Renal cortical epithelial cell (primary cell): ENCODE results near the gene MAX. TPM values are rescaled to one million over a fixed set of nuclear protein-coding genes. Genes with fewer than 3 reads are reported as not detected.
"Not testable (repeated sequence)": the region's sequence is repeated elsewhere in the genome, so short reads cannot be mapped to it uniquely, and the experiment has no call there.

ENCODE experiments used
- DNase-seq: peaks from one replicate; pipeline ENCODE4 v3.0.0-alpha.2; 2011; ENCODE audit warnings: low read depth
- total RNA-seq: library from RNA; depleted of rRNA; stranded (reverse); fragments of >200 nt; gene quantifications from 2 replicates; pipeline ENCODE4 v1.2.3, GENCODE V29; 2014

MAX gene
- total RNA-seq, 1 donor from 2014 or later, result 32.0 TPM

DNA sequence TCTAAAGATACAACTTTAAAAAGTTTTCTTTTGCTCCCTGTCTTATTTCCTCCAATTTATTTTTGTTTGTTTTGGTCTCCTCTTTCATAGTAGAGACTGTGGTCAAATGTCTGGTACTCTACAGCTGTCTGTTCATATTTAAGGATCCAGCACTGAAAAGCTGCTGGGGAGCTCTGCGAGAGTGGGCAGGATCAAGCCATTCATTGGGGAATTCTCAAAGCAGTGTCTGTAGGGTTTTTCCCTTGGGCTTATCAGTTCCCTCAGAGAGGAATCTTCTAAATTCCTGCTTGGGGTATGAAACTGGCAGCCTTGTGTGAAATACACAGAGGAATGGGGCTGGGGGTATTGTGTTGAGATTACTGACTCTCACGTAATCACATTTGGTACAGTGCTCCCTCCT, 63.4 kb downstream of the MAX start:
- DNase-seq, result no peak

DNA sequence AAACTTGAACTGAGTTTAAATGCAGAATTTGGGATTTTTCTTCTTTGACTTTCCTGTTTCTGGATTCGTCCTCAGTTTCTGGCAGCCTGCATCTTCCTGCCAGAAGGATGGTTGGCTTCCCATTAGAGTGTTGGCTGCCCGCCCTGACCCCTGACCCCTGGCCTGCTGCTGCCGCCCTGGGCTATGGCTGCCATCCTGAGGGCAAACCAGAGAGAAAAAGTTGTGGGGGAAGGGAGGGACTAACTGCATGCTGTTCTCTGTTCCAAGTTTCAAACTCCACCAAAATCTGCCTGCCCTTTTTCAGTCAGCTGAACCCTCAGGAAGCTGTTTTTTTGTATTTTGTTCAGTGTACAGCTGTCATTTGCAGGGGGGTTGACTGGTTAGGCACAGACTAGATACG, 67.3 kb downstream of the MAX start:
- no peak for DNase-seq

DNA sequence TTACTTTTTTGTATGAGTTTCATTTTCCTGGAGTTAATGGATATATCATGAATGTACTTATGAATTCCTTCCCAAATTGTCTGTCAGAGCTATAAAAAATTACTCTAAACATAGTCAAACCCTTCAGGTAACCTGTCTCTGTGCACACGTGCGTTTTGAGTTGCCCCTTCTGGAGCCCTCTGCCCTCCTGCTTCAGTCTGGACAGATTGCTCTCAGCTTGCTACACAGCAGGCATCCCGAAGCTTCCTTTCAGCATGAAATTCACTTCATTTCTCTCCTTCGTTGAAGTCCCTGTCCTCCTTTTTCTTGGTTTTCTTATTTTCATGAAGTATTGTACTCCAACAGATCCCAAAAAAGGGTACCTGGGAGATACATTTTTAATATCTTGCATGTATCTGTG, 68.3 kb downstream of the MAX start:
- no peak for DNase-seq

DNA sequence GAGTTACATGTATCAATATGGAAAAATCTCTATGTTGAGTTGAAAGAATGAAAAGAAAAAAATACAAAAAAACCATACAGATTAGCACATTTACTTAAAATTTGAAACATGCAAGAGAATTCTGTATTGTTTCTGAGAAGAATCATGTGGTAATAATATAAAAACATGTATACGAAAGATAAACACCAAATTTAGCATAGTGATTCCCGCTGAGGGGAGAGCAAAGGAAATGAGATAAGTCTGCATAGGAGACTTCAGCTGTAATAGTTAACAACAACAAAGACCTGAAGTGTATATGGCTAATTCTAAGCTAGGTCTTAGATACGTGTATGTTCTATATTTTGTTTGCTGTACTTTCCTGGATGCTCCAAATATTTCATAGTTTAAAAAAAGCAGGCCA, 69.1 kb downstream of the MAX start:
- no peak for DNase-seq

DNA sequence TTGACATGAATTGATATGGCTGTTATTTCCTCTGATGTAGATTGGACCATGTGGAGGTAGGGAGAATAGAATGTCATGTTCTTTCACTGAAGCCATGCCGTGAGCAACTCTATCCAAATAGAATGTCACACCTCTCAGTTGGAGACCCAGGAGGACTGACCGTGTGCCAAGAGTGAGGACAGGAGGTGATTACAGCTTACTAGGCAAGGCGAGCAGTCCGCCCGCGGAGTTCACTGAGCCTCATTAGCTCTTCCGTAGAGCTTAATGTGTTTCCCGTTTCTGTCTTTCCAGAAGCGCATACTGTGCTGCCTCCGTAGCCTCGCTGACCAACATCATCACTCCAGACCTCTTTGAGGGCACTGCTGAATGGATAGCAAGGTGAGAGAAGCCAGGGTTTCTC, 70.0 kb downstream of the MAX start:
- DNase-seq, result no peak

DNA sequence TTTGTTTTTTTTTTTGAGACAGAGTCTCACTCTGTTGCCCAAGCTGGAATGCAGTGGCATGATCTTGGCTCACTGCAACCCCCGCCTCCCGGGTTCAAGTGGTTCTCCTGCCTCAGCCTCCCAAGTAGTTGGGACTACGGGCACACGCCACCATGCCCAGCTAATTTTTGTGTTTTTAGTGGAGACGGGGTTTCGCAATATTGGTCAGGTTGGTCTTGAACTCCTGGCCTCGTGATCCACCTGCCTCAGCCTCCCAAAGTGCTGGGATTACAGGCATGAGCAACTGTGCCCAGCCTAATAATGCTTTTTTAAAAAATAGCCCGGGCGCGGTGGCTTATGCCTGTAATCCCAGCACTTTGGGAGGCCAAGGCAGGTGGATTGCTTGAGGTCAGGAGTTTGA, 71.0 kb downstream of the MAX start:
- not testable (repeated sequence) for DNase-seq

DNA sequence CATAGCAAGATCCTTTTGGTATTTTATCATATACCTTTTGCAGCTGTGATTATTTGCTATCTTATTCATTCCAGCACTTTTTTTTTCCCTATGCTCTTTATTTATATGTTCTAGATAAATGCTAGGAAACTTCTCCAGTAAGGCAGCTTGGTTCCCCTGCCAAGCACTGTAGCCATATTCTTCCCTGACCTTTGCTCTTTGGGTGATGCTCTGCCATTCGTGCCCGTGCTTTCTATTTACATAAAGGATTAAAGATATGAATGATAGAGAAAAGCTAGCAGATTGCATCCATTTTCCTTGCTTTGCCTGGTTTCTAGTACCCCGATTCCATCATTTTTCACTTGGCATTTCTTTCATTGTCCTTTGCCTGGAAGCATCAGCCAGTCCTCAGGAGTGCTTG, 73.4 kb downstream of the MAX start:
- DNase-seq, result no peak

DNA sequence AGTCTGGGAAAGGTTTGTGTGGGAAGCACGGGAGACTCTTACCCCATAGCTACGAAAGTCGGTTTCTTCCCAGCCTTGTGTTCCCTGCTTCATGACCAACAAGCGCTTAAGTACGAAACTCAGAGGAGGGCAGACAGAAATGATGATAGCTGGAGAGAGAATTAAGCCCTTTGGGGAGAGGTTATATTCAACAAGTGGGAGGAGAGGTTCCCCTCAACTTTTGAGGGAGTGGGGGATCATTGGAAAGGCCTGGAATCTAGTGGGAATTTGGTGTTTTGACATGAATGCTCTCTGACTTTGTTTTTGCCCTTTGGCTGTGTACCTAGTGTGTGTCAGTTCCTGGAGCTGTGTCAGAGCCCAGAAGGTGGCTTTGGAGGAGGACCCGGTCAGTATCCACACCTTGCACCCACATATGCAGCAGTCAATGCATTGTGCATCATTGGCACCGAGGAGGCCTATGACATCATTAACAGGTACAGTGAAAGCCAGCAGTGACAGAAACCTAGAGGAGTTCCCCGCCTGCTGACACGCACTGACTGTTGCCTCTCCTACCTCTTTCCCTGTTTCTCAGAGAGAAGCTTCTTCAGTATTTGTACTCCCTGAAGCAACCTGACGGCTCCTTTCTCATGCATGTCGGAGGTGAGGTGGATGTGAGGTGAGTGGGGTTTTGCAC, 75.1 kb downstream of the MAX start:
- DNase-seq, result no peak

DNA sequence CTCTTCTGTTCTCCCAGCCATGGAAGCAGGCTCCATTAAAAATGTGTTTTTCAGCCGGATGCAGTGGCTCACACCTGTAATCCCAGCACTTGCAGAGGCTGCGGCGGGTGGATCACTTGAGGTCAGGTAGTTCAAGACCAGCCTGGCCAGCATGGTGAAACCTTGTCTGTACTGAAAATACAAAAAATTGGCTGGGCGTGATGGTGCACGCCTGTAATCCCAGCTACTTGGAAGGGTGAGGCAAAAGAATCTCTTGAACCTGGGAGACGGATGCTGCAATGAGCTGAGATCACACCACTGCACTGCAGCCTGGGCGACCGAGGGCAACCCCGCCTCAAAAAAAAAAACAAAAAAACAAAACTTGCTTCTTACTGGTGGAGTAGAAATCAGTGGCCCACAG, 75.8 kb downstream of the MAX start:
- DNase-seq, result no peak

DNA sequence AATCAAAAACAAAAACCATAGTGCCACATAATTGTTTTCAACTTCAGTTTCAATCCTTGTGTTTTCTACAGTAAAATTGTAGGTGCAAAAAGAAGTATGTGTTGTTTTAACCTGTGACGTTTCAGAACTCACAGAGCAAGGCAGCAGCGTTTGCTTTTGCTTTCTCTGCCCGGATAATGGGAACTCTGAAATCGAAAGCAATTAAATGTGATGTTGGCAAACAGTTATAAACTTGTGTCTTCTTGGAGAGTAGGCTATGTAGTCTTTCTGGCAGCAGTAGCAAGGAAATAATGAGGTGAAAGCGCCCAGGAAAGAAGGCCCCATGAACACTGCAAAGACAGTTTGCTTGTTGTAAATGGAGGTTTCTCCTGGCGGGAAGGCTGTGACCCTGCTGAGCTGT, 76.5 kb downstream of the MAX start:
- no peak for DNase-seq

Other genes starting within 250 kb of the MAX start
- 0.10 TPM in 1 of 2 replicates, not detected in the other for gene SPTB, start 222.6 kb downstream of the MAX start, total RNA-seq
- 61.6 and 72.8 TPM in 2 replicates for gene CHURC1, start 188.1 kb downstream of the MAX start, total RNA-seq
- gene GPX2, start 159.8 kb downstream of the MAX start, total RNA-seq, result not detected in 2 replicates
- gene RAB15, start 130.2 kb downstream of the MAX start, total RNA-seq, result 7.4 and 13.5 TPM in 2 replicates
- gene FNTB, start 115.6 kb downstream of the MAX start, total RNA-seq, result 6.6 and 14.0 TPM in 2 replicates